ENCODE data around the gene GRAP. TPM values are rescaled to one million over a fixed set of nuclear protein-coding genes. Genes with fewer than 3 reads are reported as not detected.

Gene GRAP
- total RNA-seq, 1 experiment from 2014 or later, result 0.55 TPM

GRCh38 chr17:19022128-19022527 lies 24.6 kb downstream of the GRAP start:
- H3K27ac Mint-ChIP-seq, result peak overlapping the region in 1 of 3 experiments; percentile 62; a peak in 1 of 7 replicates
- no peaks in the 10 kb centered on the region for H3K79me2 ChIP-seq (ENCODE audit: insufficient read depth, low read length)
- no peaks in the 10 kb centered on the region for H3K36me3 Mint-ChIP-seq (ENCODE audit: insufficient read depth in 1 of 3, low read depth in 3 of 3)
- H4K91ac ChIP-seq (ENCODE audit: insufficient read length, low read depth, low read length), result no peak overlapping the region
- H3K9me3 ChIP-seq (ENCODE audit: control insufficient read depth, low read depth, low read length), result no peaks in the 10 kb centered on the region
- H4K8ac ChIP-seq (replicated peaks; ENCODE audit: insufficient read length, low read depth, low read length), result no peak overlapping the region
- no peak overlapping the region for H3K4ac ChIP-seq (ENCODE audit: low read depth, low read length)
- no peak overlapping the region for H3K9ac ChIP-seq (ENCODE audit: extremely low read depth, insufficient read length, low read length)
- H2BK20ac ChIP-seq (ENCODE audit: low read depth, low read length, poor library complexity, severe bottlenecking), result no peak overlapping the region
- no peak for DNase-seq
- H2BK15ac ChIP-seq (ENCODE audit: low read depth, low read length), result no peak overlapping the region
- H2AFZ ChIP-seq (ENCODE audit: low read length), result no peak overlapping the region
- H3K9me3 Mint-ChIP-seq, result no peaks in the 10 kb centered on the region
- H4K20me1 ChIP-seq (ENCODE audit: control insufficient read depth, insufficient read depth, insufficient read length), result no peaks in the 10 kb centered on the region
- H3K56ac ChIP-seq (ENCODE audit: insufficient read length, low read depth, low read length), result no peak overlapping the region
- peaks cover 0 to 15% of the 10 kb centered on the region in 2 experiments; a peak in 2 of 4 replicates for H3K4me1 Mint-ChIP-seq
- H3K23me2 ChIP-seq (ENCODE audit: insufficient read length, low read depth, low read length, poor library complexity, severe bottlenecking), result no peaks in the 10 kb centered on the region
- no peak overlapping the region for H3K23ac ChIP-seq (ENCODE audit: insufficient read length, low read depth, low read length)
- H2AK5ac ChIP-seq (ENCODE audit: insufficient read length, low read length), result no peak overlapping the region
- H3K4me3 Mint-ChIP-seq, result no peak overlapping the region
- H2BK120ac ChIP-seq (ENCODE audit: low read depth, low read length, poor library complexity, severe bottlenecking), result no peak overlapping the region
- H2BK12ac ChIP-seq (ENCODE audit: insufficient read length, low read depth, low read length), result no peak overlapping the region
- no peak for TF ChIP-seq CTCF (conservative IDR thresholded peaks at IDR 0.05)
- H3K18ac ChIP-seq (ENCODE audit: insufficient read length, low read depth, low read length), result no peak overlapping the region
- H3K4me1 ChIP-seq (ENCODE audit: insufficient read depth, low read length), result no peaks in the 10 kb centered on the region
- no peak overlapping the region for H3K27ac ChIP-seq (ENCODE audit: insufficient read length, low read depth, low read length)
- H3K14ac ChIP-seq (ENCODE audit: insufficient read depth, low read length), result no peak overlapping the region
- WGBS (ENCODE audit: extremely low coverage, insufficient read length, low lambda C conversion rate), result no CpG with 5 or more reads among the region's 5 CpGs
- no peak overlapping the region for H3K4me2 ChIP-seq (ENCODE audit: insufficient read depth, insufficient read length, low read length)
- peaks cover 4% of the 10 kb centered on the region for H3K27me3 Mint-ChIP-seq (ENCODE audit: low read depth)
- H3K27me3 ChIP-seq (ENCODE audit: insufficient read depth, low read length), result no peaks in the 10 kb centered on the region; the same call in 1 of the 2 replicates
- no peak overlapping the region for H4K5ac ChIP-seq (ENCODE audit: insufficient read length, low read depth, low read length)
- no peaks in the 10 kb centered on the region for H3K79me1 ChIP-seq (ENCODE audit: insufficient read depth, low read depth, low read length, poor library complexity, severe bottlenecking)
- H2BK5ac ChIP-seq (ENCODE audit: insufficient read length, low read length), result no peak overlapping the region
- no peak overlapping the region for H3T11ph ChIP-seq (ENCODE audit: low read length)

All from H9 (cell line).